ENCODE data around the gene ADK. TPM values are rescaled to one million over a fixed set of nuclear protein-coding genes. Genes with fewer than 3 reads are reported as not detected.
A peak's percentile ranks its signal among the peaks of the same experiment; 100 is the strongest.

The ADK gene
- total and polyA plus RNA-seq, 2 experiments from 2014 or later = 39.9 to 53.0 TPM

DNA sequence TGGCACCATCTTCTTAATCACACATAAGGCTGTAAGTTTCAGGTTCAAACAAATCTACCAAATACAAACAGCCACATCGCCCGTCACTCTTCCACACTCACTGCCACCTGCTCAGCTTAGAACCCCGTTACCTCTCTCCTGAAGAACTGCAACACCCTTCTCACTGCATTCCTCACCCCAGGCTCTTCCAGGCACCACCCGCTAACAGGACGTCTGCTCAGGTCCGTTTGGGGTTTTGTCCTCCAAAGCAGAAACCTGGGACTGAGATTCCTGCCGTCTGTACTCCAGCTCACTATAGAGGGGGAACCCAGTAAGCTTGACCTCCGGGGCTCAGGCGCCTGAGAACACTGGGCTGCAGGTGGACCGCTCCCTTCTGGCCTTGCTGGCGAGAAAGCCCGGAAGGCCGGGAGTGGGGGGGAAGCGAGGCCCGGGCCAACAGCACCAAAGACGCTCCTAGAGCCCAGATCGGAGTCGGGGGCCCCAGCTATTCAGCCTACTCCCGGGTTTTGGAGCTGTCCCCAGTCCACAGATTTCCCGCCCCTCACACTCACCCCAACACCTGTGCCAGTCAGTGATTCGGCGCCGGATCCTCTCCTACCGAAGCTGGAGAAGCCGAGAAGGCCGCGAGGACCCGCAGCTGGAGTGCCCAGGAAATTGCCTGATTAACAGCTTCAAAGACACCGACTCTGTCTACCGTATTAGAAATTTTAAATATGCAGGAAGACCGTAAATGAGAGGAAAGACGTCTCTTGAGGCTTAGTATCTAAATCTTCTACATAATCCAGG lies 624 bp upstream of the ADK start, which contains the start of gene AP3M1 (continued):
- TF ChIP-seq, protein P1, sequence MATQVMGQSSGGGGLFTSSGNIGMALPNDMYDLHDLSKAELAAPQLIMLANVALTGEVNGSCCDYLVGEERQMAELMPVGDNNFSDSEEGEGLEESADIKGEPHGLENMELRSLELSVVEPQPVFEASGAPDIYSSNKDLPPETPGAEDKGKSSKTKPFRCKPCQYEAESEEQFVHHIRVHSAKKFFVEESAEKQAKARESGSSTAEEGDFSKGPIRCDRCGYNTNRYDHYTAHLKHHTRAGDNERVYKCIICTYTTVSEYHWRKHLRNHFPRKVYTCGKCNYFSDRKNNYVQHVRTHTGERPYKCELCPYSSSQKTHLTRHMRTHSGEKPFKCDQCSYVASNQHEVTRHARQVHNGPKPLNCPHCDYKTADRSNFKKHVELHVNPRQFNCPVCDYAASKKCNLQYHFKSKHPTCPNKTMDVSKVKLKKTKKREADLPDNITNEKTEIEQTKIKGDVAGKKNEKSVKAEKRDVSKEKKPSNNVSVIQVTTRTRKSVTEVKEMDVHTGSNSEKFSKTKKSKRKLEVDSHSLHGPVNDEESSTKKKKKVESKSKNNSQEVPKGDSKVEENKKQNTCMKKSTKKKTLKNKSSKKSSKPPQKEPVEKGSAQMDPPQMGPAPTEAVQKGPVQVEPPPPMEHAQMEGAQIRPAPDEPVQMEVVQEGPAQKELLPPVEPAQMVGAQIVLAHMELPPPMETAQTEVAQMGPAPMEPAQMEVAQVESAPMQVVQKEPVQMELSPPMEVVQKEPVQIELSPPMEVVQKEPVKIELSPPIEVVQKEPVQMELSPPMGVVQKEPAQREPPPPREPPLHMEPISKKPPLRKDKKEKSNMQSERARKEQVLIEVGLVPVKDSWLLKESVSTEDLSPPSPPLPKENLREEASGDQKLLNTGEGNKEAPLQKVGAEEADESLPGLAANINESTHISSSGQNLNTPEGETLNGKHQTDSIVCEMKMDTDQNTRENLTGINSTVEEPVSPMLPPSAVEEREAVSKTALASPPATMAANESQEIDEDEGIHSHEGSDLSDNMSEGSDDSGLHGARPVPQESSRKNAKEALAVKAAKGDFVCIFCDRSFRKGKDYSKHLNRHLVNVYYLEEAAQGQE (IDR thresholded peaks at IDR 0.05; ENCODE audit: unreplicated experiment) = no peak
- no peak for TF ChIP-seq ZNF331 (CRISPR knock-in tag; IDR thresholded peaks at IDR 0.05; ENCODE audit: low read depth)
- no peak for TF ChIP-seq EZH2 (IDR thresholded peaks at IDR 0.05; ENCODE audit: low read depth, unreplicated experiment)

DNA sequence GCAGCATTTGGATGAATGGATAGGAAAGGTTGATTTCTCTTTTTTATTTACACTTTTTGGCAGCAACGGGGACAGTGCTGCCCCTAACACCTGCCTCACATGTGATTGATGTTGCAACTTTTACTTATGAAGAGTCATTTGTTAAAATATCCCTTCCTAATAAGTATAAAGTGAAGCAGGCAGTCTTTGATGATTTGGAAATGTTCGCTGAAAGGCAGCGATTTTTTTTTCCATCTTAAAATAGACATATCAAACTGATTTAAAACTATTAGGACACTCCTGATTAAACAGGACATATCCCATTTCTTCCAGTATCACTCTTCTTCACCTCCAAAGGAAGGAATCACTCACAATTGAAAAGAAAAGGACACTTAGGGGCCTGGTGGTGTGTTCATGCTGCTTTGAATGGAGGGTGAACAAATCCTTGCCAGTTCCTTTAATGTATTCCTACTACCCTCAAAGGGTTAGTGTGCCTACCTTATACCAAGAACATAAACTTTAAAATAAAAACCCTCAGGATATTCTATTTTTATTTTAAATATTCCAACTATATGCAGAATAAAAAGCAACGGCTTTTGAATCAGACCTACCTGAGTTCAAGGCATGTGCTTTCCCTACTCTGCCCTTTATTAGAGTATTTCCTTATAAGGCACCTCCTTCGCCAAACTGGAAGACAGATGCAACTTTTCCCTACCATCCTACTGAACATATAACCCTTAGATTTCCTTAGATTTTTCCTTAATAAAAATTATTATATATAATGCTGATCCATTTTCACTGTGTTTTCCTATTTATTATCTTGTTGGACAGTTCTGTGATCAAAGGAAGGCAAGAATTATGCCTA lies 1.1 kb downstream of the ADK start:
- H3K27ac Mint-ChIP-seq = no peak overlapping the region; the same call in 1 of the 2 replicates
- Histone ChIP-seq H3K27me3 (ENCODE audit: insufficient read depth) (no peaks in the 10 kb centered on the region), H3K4me3 (peak overlapping the region; percentile 76), H2AFZ (no peak overlapping the region; the same call in 1 of the 2 replicates), H3K79me2 (replicated peaks; ENCODE audit: insufficient read depth) (peaks cover 89% of the 10 kb centered on the region), H4K20me1 (replicated peaks; ENCODE audit: insufficient read depth) (no peaks in the 10 kb centered on the region; the same call in 1 of the 2 replicates), H3F3A (replicated peaks; ENCODE audit: low read depth) (no peaks in the 10 kb centered on the region), H3K4me1 (ENCODE audit: insufficient read depth) (peaks cover 20% of the 10 kb centered on the region), H3K9me2 (ENCODE audit: insufficient read depth) (no peaks in the 10 kb centered on the region), H3K36me3 (ENCODE audit: insufficient read depth) (no peaks in the 10 kb centered on the region), H3K4me2 (peak overlapping the region; percentile 84), H3K27ac (ENCODE audit: low read depth) (peak overlapping the region; percentile 74; the same call in 1 of the 2 replicates)
- H3K9me3 Mint-ChIP-seq = no peaks in the 10 kb centered on the region
- peaks cover 3% of the 10 kb centered on the region for H3K27me3 Mint-ChIP-seq (ENCODE audit: insufficient read depth, low read depth, poor library complexity)
- H3K36me3 Mint-ChIP-seq (ENCODE audit: low read depth) = peaks cover 3% of the 10 kb centered on the region; the same call in 1 of the 3 replicates
- DNase-seq (ENCODE audit: low spot score) (no peak), ATAC-seq (no peak)
- no peak overlapping the region for H3K4me3 Mint-ChIP-seq
- peaks cover 22% of the 10 kb centered on the region for H3K4me1 Mint-ChIP-seq
- no peak for TF ChIP-seq STAT1 (IDR thresholded peaks at IDR 0.05; ENCODE audit: unreplicated experiment)
- TF ChIP-seq ETS1 (IDR thresholded peaks at IDR 0.05) = no peak
- no peak for TF ChIP-seq ZNF114 (CRISPR knock-in tag; IDR thresholded peaks at IDR 0.05)
- TF ChIP-seq, protein P1 (IDR thresholded peaks at IDR 0.05; ENCODE audit: unreplicated experiment) = no peak
- TF ChIP-seq NANOG (IDR thresholded peaks at IDR 0.05; ENCODE audit: borderline replicate concordance) = no peak
- TF ChIP-seq EZH2phosphoT487 (IDR thresholded peaks at IDR 0.05; ENCODE audit: unreplicated experiment) = no peak
- no peak for TF ChIP-seq ZNF331 (CRISPR knock-in tag; IDR thresholded peaks at IDR 0.05; ENCODE audit: low read depth)
